ENCODE data around the gene OR2T8.

OR2T8 gene

GRCh38 chr1:247895976-247896375 is 24.1 kb upstream of the OR2T8 start:
- TF ChIP-seq POLR2AphosphoS5 (IDR thresholded peaks at IDR 0.05; ENCODE audit: low read depth, low read length) (no peak), REST (IDR thresholded peaks at IDR 0.05; ENCODE audit: insufficient read depth in 1 of 2, low read depth in 2 of 2, low read length in 2 of 2) (no peak), FOXP2 (optimal IDR thresholded peaks at IDR 0.05; ENCODE audit: borderline replicate concordance, extremely low read depth, extremely low read length, insufficient read depth) (no peak), TAF1 (IDR thresholded peaks at IDR 0.05; ENCODE audit: borderline replicate concordance, insufficient read depth, low read length) (no peak), SIN3A (IDR thresholded peaks at IDR 0.05; ENCODE audit: borderline replicate concordance, insufficient read depth, low read length) (no peak)

- TF ChIP-seq POLR2AphosphoS5 (IDR thresholded peaks at IDR 0.05; ENCODE audit: low read depth, low read length) (no peak), TAF1 (IDR thresholded peaks at IDR 0.05; ENCODE audit: borderline replicate concordance, insufficient read depth, low read length) (no peak), REST (IDR thresholded peaks at IDR 0.05; ENCODE audit: insufficient read depth in 1 of 2, low read depth in 2 of 2, low read length in 2 of 2) (no peak), FOXP2 (optimal IDR thresholded peaks at IDR 0.05; ENCODE audit: borderline replicate concordance, extremely low read depth, extremely low read length, insufficient read depth) (no peak), SIN3A (IDR thresholded peaks at IDR 0.05; ENCODE audit: borderline replicate concordance, insufficient read depth, low read length) (no peak)
Observed at GRCh38 chr1:247904122-247904521, 15.9 kb upstream of the OR2T8 start.

- no peak for TF ChIP-seq SIN3A (IDR thresholded peaks at IDR 0.05; ENCODE audit: borderline replicate concordance, insufficient read depth, low read length)
- no peak for TF ChIP-seq POLR2AphosphoS5 (IDR thresholded peaks at IDR 0.05; ENCODE audit: low read depth, low read length)
- no peak for TF ChIP-seq TAF1 (IDR thresholded peaks at IDR 0.05; ENCODE audit: borderline replicate concordance, insufficient read depth, low read length)
- TF ChIP-seq FOXP2 (optimal IDR thresholded peaks at IDR 0.05; ENCODE audit: borderline replicate concordance, extremely low read depth, extremely low read length, insufficient read depth) = no peak
- TF ChIP-seq REST (IDR thresholded peaks at IDR 0.05; ENCODE audit: insufficient read depth in 1 of 2, low read depth in 2 of 2, low read length in 2 of 2) = no peak
Observed at GRCh38 chr1:247905181-247905580, 14.9 kb upstream of the OR2T8 start.

DNA sequence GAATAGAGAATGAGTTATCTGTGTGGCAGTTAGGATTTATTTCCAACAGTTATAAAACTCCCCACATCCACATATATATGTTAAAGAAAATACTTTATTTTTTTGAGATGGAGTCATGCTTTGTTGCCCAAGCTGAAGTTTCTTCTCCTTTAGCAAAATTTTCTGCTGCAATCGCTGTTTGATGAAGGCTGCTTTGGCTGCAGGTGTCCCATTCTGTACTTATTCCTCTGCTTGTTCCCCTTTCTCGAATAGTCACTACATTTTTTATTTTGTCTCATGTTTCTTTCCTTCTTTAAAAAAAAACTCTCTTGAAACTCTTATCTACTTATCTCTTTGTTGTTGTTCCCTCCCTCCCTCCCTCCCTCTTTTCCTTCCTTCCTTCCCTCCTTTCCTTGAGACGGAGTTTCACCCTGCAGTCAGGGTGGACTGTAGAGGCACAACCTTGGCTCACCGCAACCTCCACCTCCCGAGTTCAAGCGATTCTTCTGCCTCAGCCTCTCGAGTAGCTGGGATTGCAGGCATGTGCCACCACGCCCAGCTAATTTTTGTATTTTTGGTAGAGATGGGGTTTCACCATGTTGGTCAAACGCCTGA is 14.0 kb upstream of the OR2T8 start:
- TF ChIP-seq POLR2AphosphoS5 (IDR thresholded peaks at IDR 0.05; ENCODE audit: low read depth, low read length) (no peak), FOXP2 (optimal IDR thresholded peaks at IDR 0.05; ENCODE audit: borderline replicate concordance, extremely low read depth, extremely low read length, insufficient read depth) (no peak), TAF1 (IDR thresholded peaks at IDR 0.05; ENCODE audit: borderline replicate concordance, insufficient read depth, low read length) (no peak), SIN3A (IDR thresholded peaks at IDR 0.05; ENCODE audit: borderline replicate concordance, insufficient read depth, low read length) (no peak), REST (IDR thresholded peaks at IDR 0.05; ENCODE audit: insufficient read depth in 1 of 2, low read depth in 2 of 2, low read length in 2 of 2) (no peak)

Measured in PFSK-1 (cell line).